SK-N-SH (cell line): ENCODE results near the gene PLBD2. TPM values are rescaled to one million over a fixed set of nuclear protein-coding genes. Genes with fewer than 3 reads are reported as not detected.

Experiments
- CTCF ChIA-PET: fragments of 300-600, 350-600 bp; formaldehyde crosslinking; extraction: SDS; loops from one replicate; lab custom pipeline; 2021; lab: Yijun Ruan, JAX
- POLR2A ChIA-PET: fragments of 350-600 bp; sonication (Branson Sonifier 250); formaldehyde crosslinking; extraction: SDS; loops from one replicate; lab custom pipeline; 2020; ENCODE audit warnings: antibody characterized with exemption, inconsistent platforms; lab: Yijun Ruan, JAX
- DNase-seq: peaks from one replicate; pipeline ENCODE4 v3.0.0; 2012
- H2AFZ ChIP-seq: fragments of 200-600 bp; sonication (generic); 2 replicates; pipeline ENCODE4 v1.8.1; 2016; ENCODE audit warnings: antibody characterized with exemption, mild to moderate bottlenecking, low read depth
- H3F3A ChIP-seq: fragments of 200-600 bp; sonication (generic); replicated peaks from 2 replicates; pipeline ENCODE3; 2016; ENCODE audit warnings: antibody characterized with exemption, mild to moderate bottlenecking; ENCODE audit not compliant: insufficient read depth
- H3K27ac ChIP-seq, 2 experiments: fragments of 200-500 bp in 1 of 2; fragments of 200-600 bp in 1 of 2; sonication (Bioruptor generic) in 1 of 2; sonication (generic), shearing (Covaris generic) in 1 of 2; 2 replicates each; pipeline versions ENCODE4 v1.5.1 to v1.6.1; 2014 to 2016; ENCODE audit warnings: low read depth in 2 of 2, inconsistent platforms in 1 of 2, low read length in 1 of 2, mild to moderate bottlenecking in 1 of 2, mixed read lengths in 1 of 2
- H3K27me3 ChIP-seq: fragments of 200-600 bp; sonication (generic), shearing (Covaris generic); 2 replicates; pipeline ENCODE4 v1.6.1; 2016; ENCODE audit warnings: mixed run types; ENCODE audit not compliant: insufficient read depth
- H3K36me3 ChIP-seq, 2 experiments: fragments of 200-500 bp in 1 of 2; fragments of 200-600 bp in 1 of 2; sonication (Bioruptor generic) in 1 of 2; sonication (generic) in 1 of 2; replicated peaks in 1 of 2; 2 replicates each; pipeline versions ENCODE3 to v1.5.1; 2014 to 2016; ENCODE audit warnings: low read length in 1 of 2, mild to moderate bottlenecking in 1 of 2; ENCODE audit not compliant: insufficient read depth in 2 of 2, control insufficient read depth in 1 of 2
- H3K4me1 ChIP-seq, 2 experiments: fragments of 200-500 bp in 1 of 2; fragments of 200-600 bp in 1 of 2; sonication (Bioruptor generic) in 1 of 2; sonication (generic), shearing (Covaris generic) in 1 of 2; 2 replicates each; pipeline versions ENCODE4 v1.5.1 to v1.6.1; 2014 to 2016; ENCODE audit warnings: low read depth in 1 of 2, low read length in 1 of 2, mixed run types in 1 of 2; ENCODE audit not compliant: insufficient read depth in 2 of 2, control insufficient read depth in 1 of 2
- H3K4me2 ChIP-seq: fragments of 200-600 bp; sonication (generic), shearing (Covaris generic); 2 replicates; pipeline ENCODE4 v1.6.1; 2017; ENCODE audit warnings: mixed run types
- H3K4me3 ChIP-seq, 2 experiments: fragments of 200-500 bp in 1 of 2; fragments of 200-600 bp in 1 of 2; sonication (Bioruptor generic) in 1 of 2; sonication (generic), shearing (Covaris generic) in 1 of 2; 2 replicates each; pipeline versions ENCODE4 v1.5.1 to v1.8.1; 2014 to 2016; ENCODE audit warnings: low read depth in 2 of 2, inconsistent platforms in 1 of 2, low read length in 1 of 2, mild to moderate bottlenecking in 1 of 2, mixed read lengths in 1 of 2, moderate library complexity in 1 of 2
- H3K79me2 ChIP-seq: fragments of 200-600 bp; sonication (generic); 2 replicates; pipeline ENCODE4 v1.8.1; 2017; ENCODE audit warnings: mild to moderate bottlenecking; ENCODE audit not compliant: insufficient read depth
- H3K9ac ChIP-seq: fragments of 200-600 bp; sonication (generic); 2 replicates; pipeline ENCODE4 v1.6.1; 2017; ENCODE audit warnings: mixed run types
- H3K9me2 ChIP-seq: fragments of 200-600 bp; sonication (generic); 2 replicates; pipeline ENCODE4 v1.6.1; 2017; ENCODE audit warnings: mixed run types
- H3K9me3 ChIP-seq: fragments of 200-600 bp; sonication (generic); 2 replicates; pipeline ENCODE4 v1.6.1; 2017; ENCODE audit warnings: mixed run types, mild to moderate bottlenecking, moderate library complexity
- H4K20me1 ChIP-seq: fragments of 200-600 bp; sonication (generic); 2 replicates; pipeline ENCODE4 v1.6.1; 2017; ENCODE audit warnings: mild to moderate bottlenecking, mixed run types; ENCODE audit not compliant: insufficient read depth
- CHD2 ChIP-seq: fragments of 150-350 bp; IDR thresholded peaks from 2 replicates; pipeline ENCODE4 v1.6.1; 2018; ENCODE audit warnings: low read length; ENCODE audit not compliant: partially characterized antibody
- EP300 ChIP-seq, 2 experiments: IDR thresholded peaks; 2 replicates each; pipeline versions ENCODE4 v1.4.0 to v1.6.1; 2012; ENCODE audit warnings: borderline replicate concordance in 1 of 2, low read depth in 1 of 2, low read length in 1 of 2
- EZH2phosphoT487 ChIP-seq: fragments of 200-600 bp; sonication (generic); IDR thresholded peaks from 2 replicates; pipeline ENCODE4 v1.6.1; 2017; ENCODE audit warnings: low read depth, mixed run types, mild to moderate bottlenecking, antibody characterized with exemption, moderate library complexity, borderline replicate concordance
- FOXJ3 ChIP-seq: sonication (generic); formaldehyde crosslinking; IDR thresholded peaks from 2 replicates; pipeline ENCODE4 v1.5.1; 2020; ENCODE audit warnings: mild to moderate bottlenecking, missing genetic modification reagents
- GABPA ChIP-seq: IDR thresholded peaks from 2 replicates; pipeline ENCODE4 v1.4.0; 2012; ENCODE audit warnings: low read depth, mild to moderate bottlenecking
- GATA2 ChIP-seq: sonication (generic); formaldehyde crosslinking; IDR thresholded peaks from 2 replicates; pipeline ENCODE4 v1.5.0; 2020; ENCODE audit warnings: mild to moderate bottlenecking, missing genetic modification reagents
- JUND ChIP-seq: IDR thresholded peaks from 2 replicates; pipeline ENCODE4 v1.4.0; 2012
- MEF2A ChIP-seq: IDR thresholded peaks from 2 replicates; pipeline ENCODE4 v1.4.0; 2012; ENCODE audit warnings: low read depth, borderline replicate concordance
- MXI1 ChIP-seq: IDR thresholded peaks from 2 replicates; pipeline ENCODE4 v1.6.1; 2012; ENCODE audit warnings: mild to moderate bottlenecking, low read depth, low read length, improper control_type of control experiment
- NFIC ChIP-seq: IDR thresholded peaks from 2 replicates; pipeline ENCODE4 v1.4.0; 2012; ENCODE audit warnings: borderline replicate concordance
- NRF1 ChIP-seq: IDR thresholded peaks from 2 replicates; pipeline ENCODE4 v1.6.1; 2012; ENCODE audit warnings: low read depth, mild to moderate bottlenecking, low read length
- PBX3 ChIP-seq: IDR thresholded peaks from 2 replicates; pipeline ENCODE4; 2012
- RAD21 ChIP-seq: IDR thresholded peaks from 2 replicates; pipeline ENCODE4 v1.6.1; 2012; ENCODE audit warnings: mild to moderate bottlenecking, low read length
- RCOR1 ChIP-seq: fragments of 150-350 bp; IDR thresholded peaks from 2 replicates; pipeline ENCODE4 v1.6.1; 2017; ENCODE audit warnings: antibody characterized with exemption, low read length
- RFX5 ChIP-seq: IDR thresholded peaks from 2 replicates; pipeline ENCODE4 v1.6.1; 2012; ENCODE audit warnings: mild to moderate bottlenecking, improper control_type of control experiment, low read length
- SIN3A ChIP-seq: IDR thresholded peaks from 2 replicates; pipeline ENCODE4 v1.6.1; 2012; ENCODE audit warnings: low read depth, mild to moderate bottlenecking, low read length, moderate library complexity, borderline replicate concordance
- SMC3 ChIP-seq: IDR thresholded peaks from 2 replicates; pipeline ENCODE4 v1.6.1; 2012; ENCODE audit warnings: low read depth, low read length, improper control_type of control experiment
- TAF1 ChIP-seq: IDR thresholded peaks from 2 replicates; pipeline ENCODE4 v1.6.1; 2012; ENCODE audit warnings: low read depth, mild to moderate bottlenecking, low read length, moderate library complexity, borderline replicate concordance
- TCF12 ChIP-seq: IDR thresholded peaks from 2 replicates; pipeline ENCODE4 v1.4.0; 2012
- TEAD4 ChIP-seq: IDR thresholded peaks from 2 replicates; pipeline ENCODE4 v1.4.0; 2012; ENCODE audit warnings: mild to moderate bottlenecking, borderline replicate concordance; ENCODE audit not compliant: insufficient read depth
- ZBTB33 ChIP-seq: IDR thresholded peaks from 2 replicates; pipeline ENCODE4 v1.4.0; 2012; ENCODE audit warnings: low read depth, borderline replicate concordance
- WGBS: methylation state at CpG from one replicate; pipeline ENCODE4 v1.1.6; 2017; ENCODE audit warnings: low lambda C conversion rate; 5-methylcytosine and 5-hydroxymethylcytosine counted together
- polyA plus RNA-seq, 3 experiments: library from polyadenylated mRNA; depleted of rRNA; stranded (reverse); fragments of >200 nt; gene quantifications; 2 replicates each; pipeline ENCODE4 v1.2.3, GENCODE V29; 2012
- TF ChIP-seq, protein P1 (sequence below): fragments of 150-350 bp; IDR thresholded peaks from 2 replicates; pipeline ENCODE4 v1.6.1; 2016; ENCODE audit warnings: mild to moderate bottlenecking, low read depth, low read length

Gene PLBD2
- polyA plus RNA-seq, 1 of the 3 experiments (the other 2 are of a cell fraction) = 15.2 TPM

GRCh38 chr12:113373440-113373839 is 15.1 kb downstream of the PLBD2 start:
- Histone ChIP-seq H3K36me3 (peaks cover 6 to 8% of the 10 kb centered on the region in 2 experiments), H3K9me2 (no peaks in the 10 kb centered on the region), H3K79me2 (no peaks in the 10 kb centered on the region), H3K4me2 (no peak overlapping the region), H3K27ac (no peak overlapping the region), H3K4me3 (no peak overlapping the region), H3K9me3 (no peaks in the 10 kb centered on the region), H4K20me1 (no peaks in the 10 kb centered on the region), H3K4me1 (no peaks in the 10 kb centered on the region), H3K9ac (no peak overlapping the region), H3F3A (no peaks in the 10 kb centered on the region), H3K27me3 (no peaks in the 10 kb centered on the region), H2AFZ (no peak overlapping the region)
- no peak for DNase-seq
- TF ChIP-seq GATA2 (CRISPR knock-in tag) (no peak), TAF1 (no peak), FOXJ3 (CRISPR knock-in tag) (no peak), RFX5 (no peak), SIN3A (no peak), ZBTB33 (no peak), RAD21 (no peak), MEF2A (no peak), NFIC (no peak), RCOR1 (no peak), TEAD4 (no peak), MXI1 (no peak), EZH2phosphoT487 (no peak)
- TF ChIP-seq, protein P1, sequence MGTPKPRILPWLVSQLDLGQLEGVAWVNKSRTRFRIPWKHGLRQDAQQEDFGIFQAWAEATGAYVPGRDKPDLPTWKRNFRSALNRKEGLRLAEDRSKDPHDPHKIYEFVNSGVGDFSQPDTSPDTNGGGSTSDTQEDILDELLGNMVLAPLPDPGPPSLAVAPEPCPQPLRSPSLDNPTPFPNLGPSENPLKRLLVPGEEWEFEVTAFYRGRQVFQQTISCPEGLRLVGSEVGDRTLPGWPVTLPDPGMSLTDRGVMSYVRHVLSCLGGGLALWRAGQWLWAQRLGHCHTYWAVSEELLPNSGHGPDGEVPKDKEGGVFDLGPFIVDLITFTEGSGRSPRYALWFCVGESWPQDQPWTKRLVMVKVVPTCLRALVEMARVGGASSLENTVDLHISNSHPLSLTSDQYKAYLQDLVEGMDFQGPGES = no peak
- ChIA-PET CTCF (no interaction called here), POLR2A (no interaction called here)
- WGBS = 94% methylated on average over 3 of the region's 3 CpGs

- Histone ChIP-seq H3F3A (no peaks in the 10 kb centered on the region), H2AFZ (no peak overlapping the region), H3K27ac (no peak overlapping the region), H3K9me3 (no peaks in the 10 kb centered on the region), H4K20me1 (no peaks in the 10 kb centered on the region), H3K4me2 (no peak overlapping the region), H3K9me2 (no peaks in the 10 kb centered on the region), H3K79me2 (no peaks in the 10 kb centered on the region), H3K27me3 (no peaks in the 10 kb centered on the region), H3K4me3 (no peak overlapping the region), H3K9ac (no peak overlapping the region), H3K36me3 (peaks cover 6 to 8% of the 10 kb centered on the region in 2 experiments), H3K4me1 (no peaks in the 10 kb centered on the region)
- TF ChIP-seq TEAD4 = no peak
- no peak for TF ChIP-seq NRF1
- no peak for TF ChIP-seq EP300 (IDR thresholded peaks at IDR 0.05; ENCODE audit: borderline replicate concordance in 1 of 2, low read depth in 1 of 2, low read length in 1 of 2)
- no peak for TF ChIP-seq CHD2
- TF ChIP-seq JUND = no peak
- TF ChIP-seq TAF1 = no peak
- TF ChIP-seq TCF12 = no peak
- no peak for TF ChIP-seq PBX3
- TF ChIP-seq GABPA = no peak
- TF ChIP-seq NFIC = no peak
- TF ChIP-seq GATA2 (CRISPR knock-in tag) = no peak
- TF ChIP-seq RFX5 = no peak
- no peak for TF ChIP-seq SIN3A
- no peak for TF ChIP-seq MEF2A
- TF ChIP-seq SMC3 = no peak
- POLR2A ChIA-PET = interaction anchor here (0.6 kb wide), 1 partner anchor 584 kb away, joined by 3 read pairs; no protein-coding TSS in a partner anchor
- CTCF ChIA-PET = no interaction called here
- DNase-seq = no peak
- 89% methylated on average over 2 of the region's 3 CpGs for WGBS
These were observed 15.6 kb downstream of the PLBD2 start for GRCh38 chr12:113373969-113374368.
